ENCODE results near the gene EML4. TPM values are rescaled to one million over a fixed set of nuclear protein-coding genes. Genes with fewer than 3 reads are reported as not detected.
"Not testable (repeated sequence)": the region's sequence is repeated elsewhere in the genome, so short reads cannot be mapped to it uniquely, and the experiment has no call there.

EML4 gene
- total RNA-seq, 4 donors from 2014 or later, result 33.3 to 79.6 (median 41.5) TPM

DNA sequence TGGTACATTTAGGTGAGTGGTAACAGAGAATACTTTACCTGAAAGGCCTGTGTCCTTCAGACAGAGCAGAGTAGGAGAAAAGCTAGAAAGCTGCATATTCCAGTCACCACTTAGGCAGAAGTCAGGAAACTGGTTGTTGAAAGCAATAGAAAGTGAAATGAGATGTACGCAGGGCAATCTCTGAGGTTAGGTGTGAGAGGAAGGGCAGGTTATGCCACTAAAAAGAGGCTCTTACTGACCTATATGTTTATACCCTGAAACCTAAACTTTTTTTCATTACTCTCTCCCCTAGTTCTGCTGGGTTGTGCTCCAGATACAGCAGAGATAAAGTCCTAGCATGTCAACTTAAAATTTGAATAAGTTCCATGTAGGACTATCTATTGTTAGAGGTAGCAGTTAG is 98.4 kb downstream of the EML4 start:
- no peak for ATAC-seq (ENCODE audit: low FRiP score)
- TF ChIP-seq, protein P1, sequence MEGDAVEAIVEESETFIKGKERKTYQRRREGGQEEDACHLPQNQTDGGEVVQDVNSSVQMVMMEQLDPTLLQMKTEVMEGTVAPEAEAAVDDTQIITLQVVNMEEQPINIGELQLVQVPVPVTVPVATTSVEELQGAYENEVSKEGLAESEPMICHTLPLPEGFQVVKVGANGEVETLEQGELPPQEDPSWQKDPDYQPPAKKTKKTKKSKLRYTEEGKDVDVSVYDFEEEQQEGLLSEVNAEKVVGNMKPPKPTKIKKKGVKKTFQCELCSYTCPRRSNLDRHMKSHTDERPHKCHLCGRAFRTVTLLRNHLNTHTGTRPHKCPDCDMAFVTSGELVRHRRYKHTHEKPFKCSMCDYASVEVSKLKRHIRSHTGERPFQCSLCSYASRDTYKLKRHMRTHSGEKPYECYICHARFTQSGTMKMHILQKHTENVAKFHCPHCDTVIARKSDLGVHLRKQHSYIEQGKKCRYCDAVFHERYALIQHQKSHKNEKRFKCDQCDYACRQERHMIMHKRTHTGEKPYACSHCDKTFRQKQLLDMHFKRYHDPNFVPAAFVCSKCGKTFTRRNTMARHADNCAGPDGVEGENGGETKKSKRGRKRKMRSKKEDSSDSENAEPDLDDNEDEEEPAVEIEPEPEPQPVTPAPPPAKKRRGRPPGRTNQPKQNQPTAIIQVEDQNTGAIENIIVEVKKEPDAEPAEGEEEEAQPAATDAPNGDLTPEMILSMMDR (IDR thresholded peaks at IDR 0.05), result no peak
- no peak for DNase-seq (ENCODE audit: low spot score)

DNA sequence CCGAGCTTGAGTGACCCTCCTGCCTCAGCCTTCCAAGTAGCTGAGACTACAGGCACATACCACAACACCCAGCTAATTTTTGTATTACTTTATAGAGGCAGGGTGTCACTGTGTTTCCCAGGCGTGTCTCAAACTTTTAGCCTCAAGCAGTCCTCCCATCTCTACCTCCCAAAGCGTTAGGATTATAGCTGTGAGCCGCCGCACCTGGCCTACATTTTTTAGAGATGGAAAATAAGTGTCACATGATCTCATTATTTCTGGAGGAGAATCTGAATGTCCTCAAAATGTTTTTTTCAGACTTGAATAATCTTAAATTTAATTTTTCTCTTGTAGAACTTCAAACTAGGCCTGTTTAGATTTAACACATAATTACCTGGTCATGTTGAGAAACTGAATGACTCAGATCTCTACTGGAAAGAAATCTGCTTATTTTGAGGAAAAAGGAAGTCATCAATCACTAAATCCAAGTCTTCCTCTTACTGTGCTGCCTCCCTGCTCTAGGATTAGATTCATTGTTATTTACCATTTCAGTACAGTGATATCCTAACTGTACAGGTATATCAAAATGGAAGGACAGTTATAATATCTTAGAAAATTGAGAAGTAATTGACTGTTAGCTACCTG is 99.5 kb downstream of the EML4 start:
- ATAC-seq (ENCODE audit: low FRiP score), result no peak
- no peak for DNase-seq (ENCODE audit: low spot score)
- TF ChIP-seq, protein P1 (IDR thresholded peaks at IDR 0.05), result no peak

- ATAC-seq (ENCODE audit: low FRiP score) (no peak), DNase-seq (ENCODE audit: low spot score) (no peak)
- TF ChIP-seq, protein P1 (IDR thresholded peaks at IDR 0.05), result no peak
These were observed 101.6 kb downstream of the EML4 start for GRCh38 chr2:42270757-42271156.

GRCh38 chr2:42271246-42271645 is 102.1 kb downstream of the EML4 start:
- ATAC-seq (ENCODE audit: low FRiP score); DNase-seq (ENCODE audit: low spot score): not testable (repeated sequence)

GRCh38 chr2:42274863-42275262 is 105.7 kb downstream of the EML4 start:
- TF ChIP-seq, protein P1 (IDR thresholded peaks at IDR 0.05), result no peak
- DNase-seq (ENCODE audit: low spot score) (no peak), ATAC-seq (ENCODE audit: low FRiP score) (no peak)

DNA sequence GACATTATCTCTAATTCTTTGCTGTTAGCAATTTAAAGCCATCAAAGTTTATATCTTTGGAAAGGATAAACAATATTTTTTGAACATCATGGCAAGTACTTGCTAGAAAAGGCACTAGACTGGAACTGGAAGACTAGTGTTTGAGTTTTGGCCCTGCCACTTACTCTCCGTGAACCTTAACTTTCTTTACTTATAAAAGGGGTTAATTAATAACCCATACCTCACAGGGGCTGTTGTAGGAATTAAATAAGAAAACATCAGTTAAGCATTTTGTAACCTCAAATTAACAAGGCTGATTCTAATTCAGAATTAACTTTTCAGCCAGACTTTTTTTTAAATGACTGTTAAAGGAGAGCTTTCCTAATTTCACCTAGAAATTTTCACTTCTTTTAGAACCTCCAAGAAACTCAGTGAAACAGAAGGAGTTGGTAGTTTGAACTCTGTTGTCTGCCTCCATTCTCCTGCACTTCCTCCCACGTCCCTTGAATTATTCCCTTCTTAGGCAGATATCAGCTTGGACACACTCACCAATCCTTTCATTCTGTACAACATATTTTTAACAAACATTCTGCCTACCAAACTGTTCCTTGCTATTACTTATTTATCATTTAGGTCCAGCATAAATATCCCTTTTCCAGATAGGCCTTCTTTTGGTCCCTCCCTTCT is 112.4 kb downstream of the EML4 start:
- DNase-seq (ENCODE audit: low spot score) (no peak), ATAC-seq (ENCODE audit: low FRiP score) (no peak)
- TF ChIP-seq, protein P1 (IDR thresholded peaks at IDR 0.05), result no peak

DNA sequence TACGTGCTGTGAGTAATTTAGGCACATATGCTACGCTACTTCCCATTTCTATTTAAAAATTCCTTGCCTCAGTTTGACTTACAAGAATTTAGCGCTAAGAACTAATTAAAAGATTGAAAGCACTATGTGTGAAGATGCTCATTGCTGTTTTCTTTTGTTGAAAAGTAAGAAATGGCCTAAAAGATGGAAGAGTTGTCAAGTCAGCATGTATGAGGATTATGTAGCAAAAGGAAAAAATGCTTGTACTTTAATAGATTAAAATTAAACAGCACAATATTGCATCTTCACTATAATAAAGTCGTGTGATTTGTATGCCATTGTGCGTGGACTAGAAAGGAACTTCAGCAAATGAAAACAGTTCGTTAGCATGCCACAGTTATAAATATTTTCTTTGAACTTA is 114.9 kb downstream of the EML4 start:
- TF ChIP-seq, protein P1 (IDR thresholded peaks at IDR 0.05), result no peak
- DNase-seq (ENCODE audit: low spot score) (no peak), ATAC-seq (ENCODE audit: low FRiP score) (no peak)

Data from omental fat pad (tissue), 4 donors.